AG09309 (cell line): ENCODE measurements around the gene ZNF76.

Experiments
- DNase-seq: peaks from one replicate; pipeline ENCODE4 v3.0.0-alpha.2; 2010; ENCODE audit warnings: low read depth
- H3K4me3 ChIP-seq: 2 replicates; pipeline ENCODE4 v1.5.1; 2011; ENCODE audit warnings: mild to moderate bottlenecking, low read depth, low read length, moderate library complexity; ENCODE audit not compliant: control insufficient read depth
- TF ChIP-seq, protein P1 (sequence below): IDR thresholded peaks from 2 replicates; pipeline ENCODE4 v1.5.1; 2011; ENCODE audit warnings: mild to moderate bottlenecking, low read depth, low read length, inconsistent platforms; ENCODE audit not compliant: insufficient read depth, control insufficient read depth; ENCODE audit errors: missing control alignments

Gene ZNF76

DNA sequence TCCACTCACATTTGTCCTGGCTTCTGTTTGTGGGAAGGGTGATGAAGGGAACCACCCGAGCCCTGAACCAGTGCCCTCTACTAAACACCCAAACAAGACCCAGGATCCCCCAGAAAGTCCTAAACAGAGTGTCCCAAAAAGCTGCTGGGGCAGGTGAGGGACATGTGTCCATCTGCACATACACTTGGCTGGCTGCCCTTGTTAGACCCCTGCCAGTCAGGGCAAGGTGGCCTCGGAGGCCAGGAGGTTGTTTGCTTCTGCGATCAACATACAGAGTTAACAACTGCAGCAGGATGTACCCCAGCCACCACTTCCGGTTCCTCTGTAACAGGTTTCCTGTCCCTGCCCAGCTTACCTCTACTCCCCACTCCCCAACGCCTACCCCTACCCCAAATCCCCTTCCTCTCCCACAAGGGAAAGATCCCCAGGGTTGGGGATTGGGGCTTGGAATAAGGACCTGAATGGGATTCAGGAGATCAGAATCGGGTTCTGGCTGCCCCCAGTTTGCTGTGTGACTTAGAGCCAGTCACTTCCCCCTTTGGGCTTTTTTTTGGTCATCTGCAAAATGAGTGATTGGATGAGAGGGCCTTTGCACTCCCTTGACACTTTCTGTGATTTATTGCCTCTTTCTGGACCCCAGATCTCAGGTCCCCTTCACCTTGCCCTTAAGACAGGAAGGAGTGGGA is 52.0 kb downstream of the ZNF76 start:
- DNase-seq, result no peak
- TF ChIP-seq, protein P1, sequence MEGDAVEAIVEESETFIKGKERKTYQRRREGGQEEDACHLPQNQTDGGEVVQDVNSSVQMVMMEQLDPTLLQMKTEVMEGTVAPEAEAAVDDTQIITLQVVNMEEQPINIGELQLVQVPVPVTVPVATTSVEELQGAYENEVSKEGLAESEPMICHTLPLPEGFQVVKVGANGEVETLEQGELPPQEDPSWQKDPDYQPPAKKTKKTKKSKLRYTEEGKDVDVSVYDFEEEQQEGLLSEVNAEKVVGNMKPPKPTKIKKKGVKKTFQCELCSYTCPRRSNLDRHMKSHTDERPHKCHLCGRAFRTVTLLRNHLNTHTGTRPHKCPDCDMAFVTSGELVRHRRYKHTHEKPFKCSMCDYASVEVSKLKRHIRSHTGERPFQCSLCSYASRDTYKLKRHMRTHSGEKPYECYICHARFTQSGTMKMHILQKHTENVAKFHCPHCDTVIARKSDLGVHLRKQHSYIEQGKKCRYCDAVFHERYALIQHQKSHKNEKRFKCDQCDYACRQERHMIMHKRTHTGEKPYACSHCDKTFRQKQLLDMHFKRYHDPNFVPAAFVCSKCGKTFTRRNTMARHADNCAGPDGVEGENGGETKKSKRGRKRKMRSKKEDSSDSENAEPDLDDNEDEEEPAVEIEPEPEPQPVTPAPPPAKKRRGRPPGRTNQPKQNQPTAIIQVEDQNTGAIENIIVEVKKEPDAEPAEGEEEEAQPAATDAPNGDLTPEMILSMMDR, result no peak
- no peak overlapping the region for H3K4me3 ChIP-seq

DNA sequence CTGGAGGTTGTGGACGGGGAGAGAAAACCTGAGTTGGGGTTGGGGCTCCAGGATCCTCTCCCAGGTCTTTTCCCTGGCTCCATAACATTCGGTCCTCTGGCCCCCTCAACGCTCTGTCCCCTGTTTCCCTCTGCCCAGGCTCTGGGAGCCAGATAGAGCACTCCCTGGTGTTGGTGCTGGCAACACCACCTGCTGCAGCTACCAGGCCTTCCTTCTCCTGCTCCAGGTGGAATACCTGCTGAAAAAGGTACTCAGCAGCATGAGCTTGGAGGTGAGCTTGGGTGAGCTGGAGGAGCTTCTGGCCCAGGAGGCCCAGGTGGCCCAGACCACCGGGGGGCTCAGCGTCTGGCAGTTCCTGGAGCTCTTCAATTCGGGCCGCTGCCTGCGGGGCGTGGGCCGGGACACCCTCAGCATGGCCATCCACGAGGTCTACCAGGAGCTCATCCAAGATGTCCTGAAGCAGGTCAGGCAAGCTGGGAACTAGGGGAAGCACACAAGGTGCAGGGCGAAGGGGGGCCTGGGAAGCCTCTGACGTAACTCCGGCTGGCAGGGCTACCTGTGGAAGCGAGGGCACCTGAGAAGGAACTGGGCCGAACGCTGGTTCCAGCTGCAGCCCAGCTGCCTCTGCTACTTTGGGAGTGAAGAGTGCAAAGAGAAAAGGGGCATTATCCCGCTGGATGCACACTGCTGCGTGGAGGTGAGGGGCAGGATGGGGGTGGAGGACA is 52.7 kb downstream of the ZNF76 start:
- no peak overlapping the region for H3K4me3 ChIP-seq
- no peak for DNase-seq
- TF ChIP-seq, protein P1, result no peak

DNA sequence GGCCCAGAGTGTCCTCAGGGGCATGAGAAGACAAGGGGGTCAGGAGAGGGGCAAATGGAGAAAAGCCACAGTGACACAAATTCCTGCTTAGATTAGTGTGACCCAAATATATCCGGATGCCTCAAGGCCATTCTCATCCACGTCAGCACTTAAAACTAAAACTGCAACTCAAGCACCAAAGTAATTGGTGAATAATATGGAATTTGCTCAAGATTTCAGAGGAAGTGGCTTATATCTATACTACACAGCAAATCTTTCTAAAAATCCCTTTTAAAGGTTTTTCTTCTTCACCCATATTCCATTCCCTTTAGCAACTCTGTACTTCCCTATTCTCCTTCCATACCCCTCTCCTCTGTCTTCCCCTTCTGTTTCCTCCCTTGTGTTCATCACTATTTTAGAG is 53.3 kb downstream of the ZNF76 start:
- TF ChIP-seq, protein P1, result no peak
- no peak overlapping the region for H3K4me3 ChIP-seq
- no peak for DNase-seq

DNA sequence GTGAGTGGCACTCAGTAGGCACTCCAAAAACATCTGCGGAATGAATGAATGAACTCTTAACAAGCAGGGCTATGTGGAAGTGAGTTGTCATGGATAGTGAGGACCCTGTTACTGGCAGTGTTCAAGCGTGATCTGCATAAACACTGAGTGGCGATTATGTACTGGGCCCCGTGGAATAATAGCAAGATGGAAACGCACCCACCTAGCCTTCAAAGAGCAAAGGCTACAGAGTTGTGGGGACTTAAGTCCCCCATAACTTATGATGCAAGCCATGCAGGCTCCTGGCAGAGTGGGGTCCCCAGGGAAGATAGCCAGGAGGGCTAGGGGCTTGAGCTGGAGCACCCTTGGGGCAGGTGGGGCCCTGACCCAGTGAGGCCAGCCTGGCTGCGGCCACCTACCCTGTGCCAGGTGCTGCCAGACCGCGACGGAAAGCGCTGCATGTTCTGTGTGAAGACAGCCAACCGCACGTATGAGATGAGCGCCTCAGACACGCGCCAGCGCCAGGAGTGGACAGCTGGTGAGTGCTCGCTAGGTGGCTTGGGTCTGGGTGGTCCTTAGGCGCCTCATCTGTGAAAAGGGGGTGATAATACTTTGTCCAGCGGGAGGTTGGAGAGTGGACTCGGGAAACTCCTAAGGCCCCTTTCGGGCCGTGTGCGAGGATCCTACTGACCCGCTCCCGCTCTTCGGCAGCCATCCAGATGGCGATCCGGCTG is 58.1 kb downstream of the ZNF76 start:
- no peak for DNase-seq
- H3K4me3 ChIP-seq, result peak overlapping the region; percentile 50
- TF ChIP-seq, protein P1, result no peak

DNA sequence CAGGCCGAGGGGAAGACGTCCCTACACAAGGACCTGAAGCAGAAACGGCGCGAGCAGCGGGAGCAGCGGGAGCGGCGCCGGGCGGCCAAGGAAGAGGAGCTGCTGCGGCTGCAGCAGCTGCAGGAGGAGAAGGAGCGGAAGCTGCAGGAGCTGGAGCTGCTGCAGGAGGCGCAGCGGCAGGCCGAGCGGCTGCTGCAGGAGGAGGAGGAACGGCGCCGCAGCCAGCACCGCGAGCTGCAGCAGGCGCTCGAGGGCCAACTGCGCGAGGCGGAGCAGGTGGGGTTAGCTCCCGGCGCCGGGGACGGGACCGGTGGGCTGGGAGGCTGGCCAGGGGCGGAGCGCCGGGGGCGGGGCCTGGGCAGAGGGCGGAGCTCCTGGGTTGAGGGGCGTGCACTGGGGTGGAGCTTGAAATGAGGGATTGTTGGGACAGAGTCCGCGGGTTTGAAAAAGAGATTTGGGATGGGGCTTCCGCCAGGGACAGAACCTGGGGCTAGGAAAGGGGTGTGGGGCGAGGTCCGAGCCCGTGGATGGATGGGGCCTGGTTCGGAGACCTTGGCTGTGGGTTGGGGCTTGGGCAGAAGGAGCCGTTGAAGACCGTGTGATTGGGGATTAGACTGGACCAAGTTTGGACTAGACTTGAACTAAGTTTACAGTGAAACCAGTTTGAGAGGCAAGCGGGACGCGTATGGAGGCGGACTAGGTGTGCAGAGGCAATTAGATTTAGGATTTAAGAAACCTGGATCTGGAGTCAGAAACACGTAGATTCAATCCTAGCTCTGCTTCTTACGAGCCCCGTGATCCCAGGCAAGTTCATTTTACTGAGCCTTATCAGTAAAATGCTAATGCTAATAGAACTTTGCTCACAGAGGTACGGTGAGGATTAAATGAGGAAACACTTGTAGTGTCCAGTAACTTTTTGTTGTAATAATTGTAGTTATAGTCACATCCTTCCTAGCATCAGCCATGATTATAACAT is 58.9 kb downstream of the ZNF76 start:
- peak overlapping the region; percentile 50 for H3K4me3 ChIP-seq
- DNase-seq, result no peak
- TF ChIP-seq, protein P1, result no peak
